Stomach (tissue), 4 donors: Measurements from ENCODE around the gene BHLHE23.

Source experiments
- POLR2A ChIP-seq, 4 donors: fragments of 450-650 bp; IDR thresholded peaks; one replicate each; pipeline ENCODE4 v1.6.1; 2016; ENCODE audit warnings: antibody characterized with exemption in 4 of 4, control low read depth in 2 of 4, mild to moderate bottlenecking in 1 of 4, moderate library complexity in 1 of 4
- TF ChIP-seq, protein P1 (sequence below), 7 experiments: fragments of 450-650 bp in 4 of 7; fragments of 200-600 bp in 3 of 7; sonication (generic) in 3 of 7; IDR thresholded peaks; one replicate each; pipeline ENCODE4 v1.5.1; 2016 to 2019; ENCODE audit warnings: antibody characterized with exemption in 7 of 7, control low read depth in 2 of 7, mild to moderate bottlenecking in 1 of 7

DNA sequence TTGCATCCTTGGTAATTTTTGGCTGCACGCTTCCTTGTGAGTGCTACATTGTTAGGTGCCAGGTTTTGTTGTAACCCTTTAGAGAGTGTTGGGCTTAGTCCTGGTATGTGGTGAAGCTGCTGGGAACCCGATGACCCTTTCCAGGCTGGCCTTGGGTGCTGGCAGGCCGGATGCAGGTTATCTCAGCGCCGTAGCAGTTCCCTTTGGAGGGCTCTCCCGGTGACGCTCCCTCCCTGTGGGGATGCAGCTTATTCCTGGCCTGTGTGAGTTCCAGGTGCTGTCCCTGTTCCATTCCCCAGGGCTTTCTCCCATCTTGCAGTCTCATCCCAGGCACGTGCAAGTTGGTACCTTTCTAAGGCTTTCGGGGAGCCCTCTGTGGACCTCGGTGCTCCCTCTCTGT lies 13.9 kb upstream of the BHLHE23 start:
- TF ChIP-seq, protein P1, sequence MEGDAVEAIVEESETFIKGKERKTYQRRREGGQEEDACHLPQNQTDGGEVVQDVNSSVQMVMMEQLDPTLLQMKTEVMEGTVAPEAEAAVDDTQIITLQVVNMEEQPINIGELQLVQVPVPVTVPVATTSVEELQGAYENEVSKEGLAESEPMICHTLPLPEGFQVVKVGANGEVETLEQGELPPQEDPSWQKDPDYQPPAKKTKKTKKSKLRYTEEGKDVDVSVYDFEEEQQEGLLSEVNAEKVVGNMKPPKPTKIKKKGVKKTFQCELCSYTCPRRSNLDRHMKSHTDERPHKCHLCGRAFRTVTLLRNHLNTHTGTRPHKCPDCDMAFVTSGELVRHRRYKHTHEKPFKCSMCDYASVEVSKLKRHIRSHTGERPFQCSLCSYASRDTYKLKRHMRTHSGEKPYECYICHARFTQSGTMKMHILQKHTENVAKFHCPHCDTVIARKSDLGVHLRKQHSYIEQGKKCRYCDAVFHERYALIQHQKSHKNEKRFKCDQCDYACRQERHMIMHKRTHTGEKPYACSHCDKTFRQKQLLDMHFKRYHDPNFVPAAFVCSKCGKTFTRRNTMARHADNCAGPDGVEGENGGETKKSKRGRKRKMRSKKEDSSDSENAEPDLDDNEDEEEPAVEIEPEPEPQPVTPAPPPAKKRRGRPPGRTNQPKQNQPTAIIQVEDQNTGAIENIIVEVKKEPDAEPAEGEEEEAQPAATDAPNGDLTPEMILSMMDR (IDR thresholded peaks at IDR 0.05), result no peak
- TF ChIP-seq POLR2A (IDR thresholded peaks at IDR 0.05), result no peak
